ENCODE measurements around the gene CORT.

CORT gene

DNA sequence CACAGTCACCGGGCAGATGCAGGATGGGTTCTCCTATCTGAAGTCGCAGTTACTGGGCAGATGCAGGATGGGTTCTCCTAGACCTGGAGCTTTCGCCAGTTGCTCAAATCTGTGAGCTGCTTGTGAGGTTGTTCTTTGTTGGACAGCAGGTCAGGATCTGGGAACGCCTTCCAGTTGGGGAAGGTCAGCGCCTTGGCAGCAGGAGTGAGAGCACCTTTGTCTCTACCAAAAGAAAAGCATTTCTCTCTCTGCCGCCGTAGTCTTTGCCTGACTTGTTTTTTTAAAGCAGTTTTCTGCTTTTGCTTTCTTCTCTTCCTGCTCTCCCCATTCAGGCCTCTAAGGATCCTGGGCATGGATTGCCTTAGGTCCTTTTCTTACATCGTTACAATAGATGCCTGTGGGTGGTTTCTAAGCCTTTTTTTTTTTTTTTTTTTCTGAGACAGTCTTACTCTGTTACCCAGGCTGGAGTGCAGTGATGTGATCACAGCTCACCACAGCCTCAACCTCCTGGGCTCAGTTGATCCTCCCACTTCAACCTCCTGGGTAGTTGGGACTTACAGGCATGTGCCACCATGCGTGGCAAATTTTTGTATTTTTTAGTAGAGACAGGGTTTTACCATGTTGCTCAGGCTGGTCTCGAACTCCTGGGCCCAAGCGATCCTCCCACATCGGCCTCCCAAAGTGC lies 40.6 kb downstream of the CORT start:
- no peak overlapping the region for H2AFZ ChIP-seq (ENCODE audit: low read depth)
- TF ChIP-seq, protein P1, sequence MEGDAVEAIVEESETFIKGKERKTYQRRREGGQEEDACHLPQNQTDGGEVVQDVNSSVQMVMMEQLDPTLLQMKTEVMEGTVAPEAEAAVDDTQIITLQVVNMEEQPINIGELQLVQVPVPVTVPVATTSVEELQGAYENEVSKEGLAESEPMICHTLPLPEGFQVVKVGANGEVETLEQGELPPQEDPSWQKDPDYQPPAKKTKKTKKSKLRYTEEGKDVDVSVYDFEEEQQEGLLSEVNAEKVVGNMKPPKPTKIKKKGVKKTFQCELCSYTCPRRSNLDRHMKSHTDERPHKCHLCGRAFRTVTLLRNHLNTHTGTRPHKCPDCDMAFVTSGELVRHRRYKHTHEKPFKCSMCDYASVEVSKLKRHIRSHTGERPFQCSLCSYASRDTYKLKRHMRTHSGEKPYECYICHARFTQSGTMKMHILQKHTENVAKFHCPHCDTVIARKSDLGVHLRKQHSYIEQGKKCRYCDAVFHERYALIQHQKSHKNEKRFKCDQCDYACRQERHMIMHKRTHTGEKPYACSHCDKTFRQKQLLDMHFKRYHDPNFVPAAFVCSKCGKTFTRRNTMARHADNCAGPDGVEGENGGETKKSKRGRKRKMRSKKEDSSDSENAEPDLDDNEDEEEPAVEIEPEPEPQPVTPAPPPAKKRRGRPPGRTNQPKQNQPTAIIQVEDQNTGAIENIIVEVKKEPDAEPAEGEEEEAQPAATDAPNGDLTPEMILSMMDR (conservative IDR thresholded peaks at IDR 0.05; ENCODE audit: low read depth, low read length): no peak
- peaks cover 12% of the 10 kb centered on the region; the same call in 1 of the 2 replicates for H4K20me1 ChIP-seq (ENCODE audit: insufficient read depth)
- no peak overlapping the region for H3K9ac ChIP-seq
- no peak overlapping the region for H3K4me2 ChIP-seq
- peaks cover 37% of the 10 kb centered on the region; the same call in 1 of the 2 replicates for H3K79me2 ChIP-seq (ENCODE audit: insufficient read depth, low read depth)
- H3K36me3 ChIP-seq (ENCODE audit: insufficient read depth): no peaks in the 10 kb centered on the region
- H3K4me1 ChIP-seq (ENCODE audit: low read depth, poor library complexity, severe bottlenecking): peaks cover 12% of the 10 kb centered on the region
- no peak overlapping the region for H3K4me3 ChIP-seq (IDR thresholded peaks at IDR 0.05; ENCODE audit: insufficient read depth, low read depth, low read length)
- H3K27ac ChIP-seq: no peak overlapping the region
- H3K27me3 ChIP-seq (ENCODE audit: insufficient read depth, low read depth): no peaks in the 10 kb centered on the region

DNA sequence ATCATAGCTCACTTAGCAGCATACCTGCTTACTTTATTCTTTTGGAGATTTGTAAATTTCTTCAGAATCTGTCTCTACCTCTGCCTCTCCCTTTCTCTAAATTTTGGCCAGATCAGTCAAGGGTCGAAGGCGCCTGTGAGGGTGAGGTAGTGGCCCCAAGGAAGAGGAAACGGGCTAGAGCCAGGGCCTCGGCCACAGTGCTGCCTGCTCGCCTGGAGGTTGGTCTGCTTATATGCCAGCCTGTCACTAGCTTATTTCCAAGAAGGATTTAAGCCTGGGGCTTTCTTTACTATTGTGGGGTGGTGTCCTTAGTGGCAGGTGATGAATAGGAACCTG lies 44.6 kb downstream of the CORT start:
- peaks cover 19% of the 10 kb centered on the region for H3K4me1 ChIP-seq (ENCODE audit: low read depth, poor library complexity, severe bottlenecking)

DNA sequence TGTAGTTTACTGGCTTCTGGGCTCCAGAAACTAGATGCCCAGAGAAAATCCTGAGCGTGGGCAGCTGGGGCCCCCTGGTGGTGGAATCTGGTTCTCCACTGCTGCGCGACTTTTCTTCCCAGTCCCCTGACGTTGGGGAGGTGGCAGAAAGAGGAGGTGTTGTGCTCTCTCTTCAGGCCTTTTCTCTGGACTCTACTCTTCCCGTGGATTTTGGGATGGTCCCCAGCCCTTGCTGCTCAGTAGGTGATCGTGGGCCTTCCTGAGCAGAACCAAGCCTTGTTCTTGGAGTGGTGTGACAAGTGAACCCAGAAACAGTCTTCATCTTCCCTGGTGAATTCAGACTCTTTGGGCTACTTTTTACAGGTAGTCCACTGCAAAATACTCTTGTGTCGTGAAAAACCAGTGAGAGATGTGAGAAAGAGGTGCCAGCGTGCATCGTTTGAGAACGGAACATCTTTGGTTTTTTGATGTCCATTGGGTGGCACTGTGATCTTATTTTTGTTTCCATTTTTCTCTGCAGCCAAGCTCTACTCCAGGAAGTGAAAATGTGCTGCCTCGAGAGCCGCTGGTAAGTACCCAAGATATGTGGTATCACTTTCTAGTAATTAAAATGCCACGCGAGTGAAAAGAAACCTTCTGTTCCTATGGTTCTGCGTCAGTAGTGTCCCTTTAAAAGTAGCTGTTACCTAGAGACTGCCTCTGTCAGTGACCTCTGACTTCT lies 45.1 kb downstream of the CORT start:
- H3K27ac ChIP-seq: peak overlapping the region; percentile 36; the same call in 1 of the 2 replicates
- TF ChIP-seq, protein P1 (conservative IDR thresholded peaks at IDR 0.05; ENCODE audit: low read depth, low read length): peak; percentile 100
- no peaks in the 10 kb centered on the region for H3K36me3 ChIP-seq (ENCODE audit: insufficient read depth)
- H3K9ac ChIP-seq: no peak overlapping the region; the same call in 1 of the 2 replicates
- H3K4me2 ChIP-seq: peak overlapping the region; percentile 99
- peak overlapping the region; percentile 58 for H2AFZ ChIP-seq (ENCODE audit: low read depth)
- peaks cover 19% of the 10 kb centered on the region for H3K4me1 ChIP-seq (ENCODE audit: low read depth, poor library complexity, severe bottlenecking)
- H3K27me3 ChIP-seq (ENCODE audit: insufficient read depth, low read depth): no peaks in the 10 kb centered on the region
- peak overlapping the region; percentile 91 for H3K4me3 ChIP-seq (IDR thresholded peaks at IDR 0.05; ENCODE audit: insufficient read depth, low read depth, low read length)
- peaks cover 11% of the 10 kb centered on the region; the same call in 1 of the 2 replicates for H4K20me1 ChIP-seq (ENCODE audit: insufficient read depth)
- peaks cover 18% of the 10 kb centered on the region; the same call in 1 of the 2 replicates for H3K79me2 ChIP-seq (ENCODE audit: insufficient read depth, low read depth)

More for the DNA sequence above, 44.6 kb downstream of the CORT start:
- no peak overlapping the region for H3K27ac ChIP-seq
- H3K27me3 ChIP-seq (ENCODE audit: insufficient read depth, low read depth): no peaks in the 10 kb centered on the region
- peak overlapping the region; percentile 99; the same call in 1 of the 2 replicates for H3K4me2 ChIP-seq
- H3K36me3 ChIP-seq (ENCODE audit: insufficient read depth): no peaks in the 10 kb centered on the region
- peaks cover 11% of the 10 kb centered on the region; the same call in 1 of the 2 replicates for H4K20me1 ChIP-seq (ENCODE audit: insufficient read depth)
- peaks cover 18% of the 10 kb centered on the region; the same call in 1 of the 2 replicates for H3K79me2 ChIP-seq (ENCODE audit: insufficient read depth, low read depth)
- TF ChIP-seq, protein P1 (conservative IDR thresholded peaks at IDR 0.05; ENCODE audit: low read depth, low read length): no peak
- H3K9ac ChIP-seq: no peak overlapping the region
- no peak overlapping the region for H3K4me3 ChIP-seq (IDR thresholded peaks at IDR 0.05; ENCODE audit: insufficient read depth, low read depth, low read length)
- H2AFZ ChIP-seq (ENCODE audit: low read depth): no peak overlapping the region

DNA sequence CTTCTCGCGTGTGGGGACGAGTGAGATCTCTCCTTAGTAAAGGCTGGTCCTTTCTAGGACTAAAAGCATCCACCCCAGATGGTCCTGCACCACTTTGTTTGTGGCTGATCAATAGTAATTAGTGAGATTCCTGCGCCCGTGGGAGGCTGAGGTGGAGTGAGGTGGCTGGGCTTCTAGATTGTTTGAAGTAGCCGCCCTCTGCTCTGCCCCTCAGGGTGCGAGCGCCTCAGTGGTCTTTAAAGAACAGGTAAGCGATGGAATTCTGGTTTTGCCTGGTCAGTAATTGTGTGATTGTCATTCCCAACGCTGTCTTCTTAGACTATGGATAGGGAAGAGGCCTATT lies 45.6 kb downstream of the CORT start:
- H3K9ac ChIP-seq: no peak overlapping the region; the same call in 1 of the 2 replicates
- H3K4me1 ChIP-seq (ENCODE audit: low read depth, poor library complexity, severe bottlenecking): peaks cover 19% of the 10 kb centered on the region
- H3K4me2 ChIP-seq: peak overlapping the region; percentile 99

More for the DNA sequence above, 45.6 kb downstream of the CORT start:
- TF ChIP-seq, protein P1 (conservative IDR thresholded peaks at IDR 0.05; ENCODE audit: low read depth, low read length): no peak
- H4K20me1 ChIP-seq (ENCODE audit: insufficient read depth): peaks cover 11% of the 10 kb centered on the region; the same call in 1 of the 2 replicates
- peak overlapping the region; percentile 58; the same call in 1 of the 2 replicates for H2AFZ ChIP-seq (ENCODE audit: low read depth)
- peak overlapping the region; percentile 36; the same call in 1 of the 2 replicates for H3K27ac ChIP-seq
- peaks cover 18% of the 10 kb centered on the region; the same call in 1 of the 2 replicates for H3K79me2 ChIP-seq (ENCODE audit: insufficient read depth, low read depth)
- no peaks in the 10 kb centered on the region for H3K36me3 ChIP-seq (ENCODE audit: insufficient read depth)
- no peak overlapping the region for H3K4me3 ChIP-seq (IDR thresholded peaks at IDR 0.05; ENCODE audit: insufficient read depth, low read depth, low read length)
- H3K27me3 ChIP-seq (ENCODE audit: insufficient read depth, low read depth): no peaks in the 10 kb centered on the region
